Epithelial cell of proximal tubule (primary cell): ENCODE measurements around the gene ZSWIM1. TPM values are rescaled to one million over a fixed set of nuclear protein-coding genes. Genes with fewer than 3 reads are reported as not detected.

Experiments used
- DNase-seq: peaks from one replicate; pipeline ENCODE4 v3.0.0-alpha.2; 2011; ENCODE audit warnings: low read depth
- H3K4me3 ChIP-seq: 2 replicates; pipeline ENCODE4 v1.5.1; 2011; ENCODE audit warnings: low read depth, mild to moderate bottlenecking, low read length
- CTCF ChIP-seq: conservative IDR thresholded peaks from 2 replicates; pipeline ENCODE4 v1.5.1; 2012; ENCODE audit warnings: low read depth, mild to moderate bottlenecking, low read length
- total RNA-seq: library from RNA; depleted of rRNA; stranded (reverse); fragments of >200 nt; gene quantifications from 2 replicates; pipeline ENCODE4 v1.2.3, GENCODE V29; 2015

The ZSWIM1 gene
- total RNA-seq, 1 donor from 2014 or later = 7.3 TPM

- no peak for DNase-seq
- H3K4me3 ChIP-seq = no peak overlapping the region
- no peak for TF ChIP-seq CTCF
These were observed 45.2 kb upstream of the ZSWIM1 start for GRCh38 chr20:45835825-45836224.

GRCh38 chr20:45836841-45837240 is 44.2 kb upstream of the ZSWIM1 start:
- H3K4me3 ChIP-seq = no peak overlapping the region
- no peak for DNase-seq
- no peak for TF ChIP-seq CTCF

GRCh38 chr20:45840700-45841198 is 40.3 kb upstream of the ZSWIM1 start:
- no peak for TF ChIP-seq CTCF
- DNase-seq = no peak
- H3K4me3 ChIP-seq = no peak overlapping the region

DNA sequence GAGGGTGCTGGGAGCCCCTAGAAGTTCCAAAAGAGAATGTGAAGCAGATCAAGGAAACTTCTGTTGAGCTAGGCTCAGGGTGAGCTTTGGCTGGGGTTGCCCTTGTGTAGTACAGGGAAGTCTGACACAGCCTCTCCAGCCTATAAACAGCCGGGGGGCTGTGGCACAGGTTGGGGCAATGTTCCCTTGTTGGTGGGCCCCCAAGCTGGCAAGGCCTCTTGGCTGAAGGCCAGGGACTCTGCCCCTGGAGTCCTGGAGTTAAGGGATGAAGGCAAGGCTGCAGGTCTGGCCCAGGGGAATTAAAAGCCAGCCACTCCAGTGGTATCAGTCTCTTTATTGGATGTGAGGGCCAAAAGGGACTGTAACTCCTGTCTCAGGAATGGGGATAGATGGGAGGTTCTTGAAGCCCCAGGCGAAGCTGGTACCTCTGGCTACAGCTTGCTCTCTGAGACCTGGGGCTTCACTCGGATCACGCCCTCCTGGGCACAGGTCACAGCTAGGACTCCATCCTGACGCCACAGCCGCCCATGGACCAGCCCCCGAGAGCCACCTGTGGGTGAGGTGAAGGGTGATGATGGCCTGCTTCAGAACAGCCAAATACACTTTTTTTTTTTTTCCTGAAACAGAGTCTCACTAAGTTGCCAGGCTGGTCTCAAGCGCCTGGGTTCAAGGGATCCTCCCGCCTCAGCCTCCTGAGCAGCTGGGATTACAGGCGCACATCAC is 39.5 kb upstream of the ZSWIM1 start:
- H3K4me3 ChIP-seq = no peak overlapping the region
- no peak for DNase-seq
- TF ChIP-seq CTCF = no peak

DNA sequence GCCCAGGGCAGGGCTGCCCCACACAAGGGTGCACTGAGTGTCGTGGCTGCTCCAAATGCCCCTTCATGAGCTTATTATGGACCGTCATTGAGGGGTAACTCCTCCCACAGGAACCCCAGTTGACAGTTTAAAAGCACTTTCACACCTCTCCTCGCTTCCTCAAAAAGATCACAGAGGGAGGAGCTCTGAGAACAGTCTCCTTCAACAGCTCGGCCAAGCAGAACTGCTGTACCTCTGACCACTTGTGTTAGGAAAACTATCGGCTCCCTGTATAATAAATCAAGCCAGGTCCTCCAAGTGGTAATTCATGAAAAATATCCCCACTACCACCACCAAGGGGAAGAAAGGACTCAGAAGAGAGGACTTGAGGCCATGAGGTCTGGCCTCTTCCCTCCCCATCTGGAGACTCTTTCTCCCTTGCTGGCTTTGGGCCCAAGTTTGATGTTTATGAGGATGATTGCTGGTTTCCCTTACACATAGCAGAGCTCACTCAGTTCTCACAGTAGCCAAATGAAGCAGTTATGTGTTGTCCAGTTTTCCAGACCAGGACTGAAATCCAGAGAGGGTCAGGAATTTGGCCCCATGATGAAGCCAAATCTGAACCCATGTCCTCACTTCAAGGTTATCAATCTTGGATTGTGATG is 38.7 kb upstream of the ZSWIM1 start:
- TF ChIP-seq CTCF = no peak
- DNase-seq = no peak
- H3K4me3 ChIP-seq = no peak overlapping the region

GRCh38 chr20:45843506-45843905 is 37.5 kb upstream of the ZSWIM1 start:
- no peak overlapping the region for H3K4me3 ChIP-seq
- DNase-seq = no peak
- TF ChIP-seq CTCF = no peak
